Measurements from ENCODE around the gene POLR1A.

- TF ChIP-seq CTCF (IDR thresholded peaks at IDR 0.05), result no peak
- no peak for TF ChIP-seq POLR2A (IDR thresholded peaks at IDR 0.05)
Measured at GRCh38 chr2:86044045-86044444, 61.6 kb downstream of the POLR1A start.
